AG09309 (cell line): ENCODE results near the gene TMEM14A.

ENCODE experiments used
- DNase-seq: peaks from one replicate; pipeline ENCODE4 v3.0.0-alpha.2; 2010; ENCODE audit warnings: low read depth
- H3K4me3 ChIP-seq: 2 replicates; pipeline ENCODE4 v1.5.1; 2011; ENCODE audit warnings: mild to moderate bottlenecking, low read depth, low read length, moderate library complexity; ENCODE audit not compliant: control insufficient read depth
- TF ChIP-seq, protein P1 (sequence below): IDR thresholded peaks from 2 replicates; pipeline ENCODE4 v1.5.1; 2011; ENCODE audit warnings: mild to moderate bottlenecking, low read depth, low read length, inconsistent platforms; ENCODE audit not compliant: insufficient read depth, control insufficient read depth; ENCODE audit errors: missing control alignments

TMEM14A gene

DNA sequence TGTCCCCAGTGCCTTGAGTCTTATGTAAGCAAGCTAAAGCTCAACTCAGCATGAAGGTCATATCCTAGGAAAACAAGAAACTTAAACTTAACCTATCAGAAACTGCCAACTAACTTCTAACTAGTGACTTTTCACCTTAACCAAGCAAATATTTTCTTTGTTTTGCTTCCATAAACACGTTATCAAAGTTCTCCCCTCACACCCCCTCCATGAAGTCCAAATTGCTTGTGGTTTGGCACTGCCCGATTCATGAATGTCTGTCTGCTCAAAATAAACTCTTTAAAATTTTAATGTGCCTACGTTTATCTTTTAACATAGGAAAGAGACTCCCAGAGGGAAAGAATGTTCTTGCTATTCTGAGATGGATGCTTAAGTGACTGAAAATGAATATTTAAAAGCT is 57.5 kb downstream of the TMEM14A start:
- no peak for DNase-seq
- TF ChIP-seq, protein P1, sequence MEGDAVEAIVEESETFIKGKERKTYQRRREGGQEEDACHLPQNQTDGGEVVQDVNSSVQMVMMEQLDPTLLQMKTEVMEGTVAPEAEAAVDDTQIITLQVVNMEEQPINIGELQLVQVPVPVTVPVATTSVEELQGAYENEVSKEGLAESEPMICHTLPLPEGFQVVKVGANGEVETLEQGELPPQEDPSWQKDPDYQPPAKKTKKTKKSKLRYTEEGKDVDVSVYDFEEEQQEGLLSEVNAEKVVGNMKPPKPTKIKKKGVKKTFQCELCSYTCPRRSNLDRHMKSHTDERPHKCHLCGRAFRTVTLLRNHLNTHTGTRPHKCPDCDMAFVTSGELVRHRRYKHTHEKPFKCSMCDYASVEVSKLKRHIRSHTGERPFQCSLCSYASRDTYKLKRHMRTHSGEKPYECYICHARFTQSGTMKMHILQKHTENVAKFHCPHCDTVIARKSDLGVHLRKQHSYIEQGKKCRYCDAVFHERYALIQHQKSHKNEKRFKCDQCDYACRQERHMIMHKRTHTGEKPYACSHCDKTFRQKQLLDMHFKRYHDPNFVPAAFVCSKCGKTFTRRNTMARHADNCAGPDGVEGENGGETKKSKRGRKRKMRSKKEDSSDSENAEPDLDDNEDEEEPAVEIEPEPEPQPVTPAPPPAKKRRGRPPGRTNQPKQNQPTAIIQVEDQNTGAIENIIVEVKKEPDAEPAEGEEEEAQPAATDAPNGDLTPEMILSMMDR, result no peak
- H3K4me3 ChIP-seq, result no peak overlapping the region

DNA sequence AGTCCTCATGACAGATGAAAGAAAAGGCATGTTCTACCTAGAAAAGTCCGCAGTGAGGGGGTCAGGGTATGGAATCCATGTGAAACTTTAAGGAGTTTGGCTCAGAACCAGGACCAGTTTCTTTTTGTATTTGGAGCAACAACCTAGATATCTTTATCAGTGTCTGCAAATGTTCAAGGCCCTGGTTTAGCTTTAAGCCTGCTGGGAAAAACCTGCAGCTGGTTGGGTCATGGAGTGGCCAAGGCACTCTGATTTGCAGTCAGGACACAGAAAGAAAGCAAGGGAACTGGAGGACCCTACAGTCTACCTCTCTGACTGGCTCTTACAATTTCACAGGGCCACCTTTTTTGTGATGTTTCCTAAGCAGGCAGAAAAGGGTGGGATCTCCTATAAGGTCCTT is 58.7 kb downstream of the TMEM14A start:
- TF ChIP-seq, protein P1, result no peak
- DNase-seq, result no peak
- no peak overlapping the region for H3K4me3 ChIP-seq

DNA sequence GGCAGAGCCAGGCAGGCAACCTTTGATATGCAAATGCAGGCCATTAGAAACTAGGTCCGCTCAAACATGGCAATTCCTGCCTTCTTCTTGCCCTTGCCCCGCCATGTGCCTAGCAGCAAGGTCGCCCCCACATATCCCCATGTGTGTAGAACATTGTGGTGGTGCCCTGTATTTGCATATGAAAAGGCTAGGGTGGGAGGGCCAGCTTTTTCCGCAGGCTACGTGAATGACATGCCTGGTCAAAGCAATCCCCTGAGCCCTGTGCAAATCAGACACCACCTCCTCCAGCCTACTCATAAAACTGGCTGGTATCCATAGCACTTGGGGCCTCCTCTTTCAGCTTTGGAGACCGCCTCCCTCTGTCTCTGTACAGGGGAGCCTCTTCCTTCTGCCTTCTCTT is 60.8 kb downstream of the TMEM14A start:
- DNase-seq, result no peak
- TF ChIP-seq, protein P1, result no peak
- H3K4me3 ChIP-seq, result no peak overlapping the region

GRCh38 chr6:52733172-52733571 is 62.3 kb downstream of the TMEM14A start:
- no peak overlapping the region for H3K4me3 ChIP-seq
- no peak for DNase-seq
- TF ChIP-seq, protein P1, result no peak

DNA sequence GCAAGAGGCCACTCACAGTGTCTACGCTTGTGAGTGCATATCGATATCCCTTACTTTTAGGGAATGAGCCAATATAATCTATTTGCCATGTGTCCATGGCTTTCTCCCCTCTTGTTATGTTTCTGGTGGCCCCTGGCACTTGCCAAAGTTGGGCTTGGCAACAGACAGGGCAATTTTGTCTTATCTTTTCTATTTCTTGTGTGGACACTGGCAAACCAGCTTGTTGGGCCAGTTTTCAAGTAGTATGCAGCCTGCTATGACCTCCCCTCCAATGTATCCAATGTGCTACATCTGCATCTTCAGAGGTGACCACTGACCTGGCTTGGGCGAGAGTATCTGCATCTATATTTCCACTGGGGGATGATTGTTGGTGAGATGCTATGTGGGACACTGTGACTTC is 63.2 kb downstream of the TMEM14A start:
- no peak for DNase-seq
- TF ChIP-seq, protein P1, result no peak
- no peak overlapping the region for H3K4me3 ChIP-seq

- TF ChIP-seq, protein P1, result no peak
- DNase-seq, result no peak
- H3K4me3 ChIP-seq, result no peak overlapping the region
These were observed 64.2 kb downstream of the TMEM14A start for GRCh38 chr6:52735071-52735470.

GRCh38 chr6:52736145-52736544 is 65.2 kb downstream of the TMEM14A start:
- no peak for DNase-seq
- TF ChIP-seq, protein P1, result no peak
- no peak overlapping the region for H3K4me3 ChIP-seq
